CD14-positive monocyte (primary cell): ENCODE data around the gene TTC31. TPM values are rescaled to one million over a fixed set of nuclear protein-coding genes. Genes with fewer than 3 reads are reported as not detected.
A peak's percentile ranks its signal among the peaks of the same experiment; 100 is the strongest.

ENCODE experiments used
- DNase-seq, 3 donors: peaks; one replicate each; pipeline ENCODE4 v3.0.0-alpha.2; 2011 to 2022
- H2AFZ ChIP-seq: 2 replicates; pipeline ENCODE4 v1.6.0; 2012; ENCODE audit warnings: mild to moderate bottlenecking, low read depth, low read length, inconsistent platforms; ENCODE audit not compliant: insufficient read depth, poor library complexity, severe bottlenecking
- H3K27ac ChIP-seq, 2 donors: 1 replicate in 1 of 2; 2 replicates in 1 of 2; pipeline ENCODE4 v1.5.1; 2012 to 2013; ENCODE audit warnings: low read length in 2 of 2, control low read depth in 1 of 2, inconsistent platforms in 1 of 2, low read depth in 1 of 2, mild to moderate bottlenecking in 1 of 2
- H3K27me3 ChIP-seq, 2 donors: one replicate each; pipeline versions ENCODE4 v1.6.0 to v1.6.1; 2011 to 2013; ENCODE audit warnings: low read length in 2 of 2; ENCODE audit not compliant: control insufficient read depth in 2 of 2, insufficient read depth in 2 of 2
- H3K36me3 ChIP-seq, 2 donors: replicated peaks in 1 of 2; 1 replicate in 1 of 2; 2 replicates in 1 of 2; pipeline versions ENCODE4 v1.5.1 to v1.6.1; 2012 to 2013; ENCODE audit warnings: low read length in 2 of 2, control low read depth in 1 of 2, inconsistent platforms in 1 of 2, mild to moderate bottlenecking in 1 of 2; ENCODE audit not compliant: insufficient read depth in 2 of 2, control insufficient read depth in 1 of 2
- H3K4me1 ChIP-seq, 2 donors: 1 replicate in 1 of 2; 2 replicates in 1 of 2; pipeline versions ENCODE4 v1.5.1 to v1.6.1; 2012 to 2013; ENCODE audit warnings: low read length in 2 of 2, control low read depth in 1 of 2, inconsistent platforms in 1 of 2, mild to moderate bottlenecking in 1 of 2, moderate library complexity in 1 of 2; ENCODE audit not compliant: insufficient read depth in 2 of 2, control insufficient read depth in 1 of 2
- H3K4me2 ChIP-seq: replicated peaks from 2 replicates; pipeline ENCODE3; 2012; ENCODE audit warnings: low read length, moderate library complexity, mild to moderate bottlenecking; ENCODE audit not compliant: poor library complexity, severe bottlenecking; ENCODE audit errors: extremely low read depth
- H3K4me3 ChIP-seq, 3 experiments: fragments of 200-600 bp in 1 of 3; sonication (generic) in 1 of 3; replicated peaks in 1 of 3; 1 replicate in 2 of 3; 2 replicates in 1 of 3; pipeline ENCODE4 v1.5.1; 2011 to 2013; ENCODE audit warnings: low read length in 3 of 3, mild to moderate bottlenecking in 3 of 3, control low read depth in 2 of 3, low read depth in 2 of 3, inconsistent platforms in 1 of 3, moderate library complexity in 1 of 3
- H3K79me2 ChIP-seq: 2 replicates; pipeline ENCODE4 v1.6.0; 2012; ENCODE audit warnings: mild to moderate bottlenecking, control low read depth, inconsistent platforms, low read length, moderate library complexity; ENCODE audit not compliant: insufficient read depth
- H3K9ac ChIP-seq: 2 replicates; pipeline ENCODE4 v1.6.0; 2017; ENCODE audit warnings: low read length, mild to moderate bottlenecking; ENCODE audit not compliant: insufficient read depth, poor library complexity, severe bottlenecking
- H3K9me3 ChIP-seq, 2 donors: replicated peaks in 1 of 2; 1 replicate in 1 of 2; 2 replicates in 1 of 2; pipeline versions ENCODE4 v1.5.1 to v1.6.1; 2012 to 2013; ENCODE audit warnings: low read length in 2 of 2, control low read depth in 1 of 2; ENCODE audit not compliant: control insufficient read depth in 1 of 2, insufficient read depth in 1 of 2
- H4K20me1 ChIP-seq: 2 replicates; pipeline ENCODE4 v1.6.0; 2012; ENCODE audit warnings: mild to moderate bottlenecking, low read length, control low read depth, moderate library complexity; ENCODE audit not compliant: insufficient read depth
- H3K27ac Mint-ChIP-seq, 7 donors: one replicate each; pipeline ENCODE4 v1.8.0; 2020; ENCODE audit warnings: mild to moderate bottlenecking in 7 of 7, mixed read lengths in 7 of 7, moderate library complexity in 6 of 7, inconsistent platforms in 2 of 7
- H3K27me3 Mint-ChIP-seq, 3 donors: one replicate each; pipeline ENCODE4 v1.8.0; 2021 to 2022; ENCODE audit warnings: low read depth in 3 of 3, mild to moderate bottlenecking in 3 of 3, mixed read lengths in 3 of 3, moderate library complexity in 3 of 3, inconsistent platforms in 1 of 3
- H3K36me3 Mint-ChIP-seq, 2 donors: one replicate each; pipeline ENCODE4 v1.8.0; 2020; ENCODE audit warnings: mixed read lengths in 2 of 2, inconsistent platforms in 1 of 2, mild to moderate bottlenecking in 1 of 2
- H3K4me1 Mint-ChIP-seq: one replicate; pipeline ENCODE4 v1.8.0; 2020; ENCODE audit warnings: mild to moderate bottlenecking, mixed read lengths
- H3K4me3 Mint-ChIP-seq, 2 donors: one replicate each; pipeline ENCODE4 v1.8.0; 2020; ENCODE audit warnings: mild to moderate bottlenecking in 2 of 2, mixed read lengths in 2 of 2, moderate library complexity in 1 of 2
- H3K9me3 Mint-ChIP-seq, 7 donors: one replicate each; pipeline ENCODE4 v1.8.0; 2020 to 2022; ENCODE audit warnings: mixed read lengths in 7 of 7, mild to moderate bottlenecking in 6 of 7, moderate library complexity in 6 of 7, inconsistent platforms in 2 of 7
- CTCF ChIP-seq: fragments of 200-600 bp; IDR thresholded peaks from one replicate; pipeline ENCODE4 v1.8.0; 2022; ENCODE audit warnings: antibody characterized with exemption, mild to moderate bottlenecking
- WGBS: methylation state at CpG from one replicate; pipeline ENCODE4 v1.1.5; 2013; ENCODE audit warnings: missing lambda C conversion rate; ENCODE audit not compliant: insufficient coverage; 5-methylcytosine and 5-hydroxymethylcytosine counted together
- intact Hi-C, 2 donors: fragments of 100-400 bp; cut with micrococcal nuclease; formaldehyde crosslinking; loops; one replicate each; pipeline versions ENCODE4 v1.15.0 to v1.15.1; 2023
- polyA plus RNA-seq, 3 donors: library from polyadenylated mRNA; depleted of rRNA in 1 of 3; unstranded in 2 of 3; stranded (reverse) in 1 of 3; fragments of 300-500 nt in 2 of 3; fragments of >200 nt in 1 of 3; fragmentation: Illumina TruSeq in 2 of 3; gene quantifications; 1 replicate in 2 of 3; 2 replicates in 1 of 3; pipeline ENCODE4 v1.2.3, GENCODE V29; 2012 to 2021

The TTC31 gene
- polyA plus RNA-seq, 3 donors = 19.6 to 46.5 (median 21.3) TPM

GRCh38 chr2:74524955-74525716 lies 42.3 kb downstream of the TTC31 start:
- Histone ChIP-seq H2AFZ (no peak overlapping the region), H3K9ac (no peak overlapping the region), H3K4me2 (no peak overlapping the region), H3K36me3 (peaks cover 17 to 25% of the 10 kb centered on the region in 2 donors), H4K20me1 (peaks cover 26% of the 10 kb centered on the region), H3K4me3 (no peak overlapping the region), H3K27ac (no peak overlapping the region), H3K4me1 (peaks cover 16 to 29% of the 10 kb centered on the region in 2 donors), H3K27me3 (peaks cover 0 to 9% of the 10 kb centered on the region in 2 donors), H3K79me2 (peaks cover 25% of the 10 kb centered on the region), H3K9me3 (no peaks in the 10 kb centered on the region)
- Mint-ChIP-seq H3K27ac (no peak overlapping the region), H3K4me1 (peaks cover 26% of the 10 kb centered on the region), H3K36me3 (peaks cover 24 to 37% of the 10 kb centered on the region in 2 donors), H3K9me3 (peaks cover 0 to 10% (median 1%) of the 10 kb centered on the region in 7 donors), H3K4me3 (no peak overlapping the region), H3K27me3 (peaks cover 21 to 24% (median 23%) of the 10 kb centered on the region in 3 donors)
- intact Hi-C loops = loop anchor here (5.0 kb wide), 2 partner anchors 43 to 68 kb away; partner anchors contain the start of genes INO80B (in 2 of the 2), WBP1 (in 2 of the 2), CCDC142 (in 1 of the 2) and TTC31 (in 1 of the 2)
- no peak for DNase-seq
- no peak for TF ChIP-seq CTCF
- WGBS = 100% methylated on average over 6 of the region's 10 CpGs

GRCh38 chr2:74525717-74526648 lies 43.1 kb downstream of the TTC31 start, which contains the start of gene DQX1:
TSS of gene DQX1 (minus strand) at chr2:74526231. CDS start at chr2:74525729, 502 bp downstream.
- H3K36me3 ChIP-seq = peaks cover 17 to 25% of the 10 kb centered on the region in 2 donors
- H3K27me3 Mint-ChIP-seq = peaks cover 13 to 18% (median 17%) of the 10 kb centered on the region in 3 donors
- peak within 1 kb of the TSS; percentile 76 to 91 (median 84) for H3K27ac Mint-ChIP-seq
- no peak within 1 kb of the TSS for H3K9ac ChIP-seq
- H4K20me1 ChIP-seq = peaks cover 26% of the 10 kb centered on the region
- H3K9me3 Mint-ChIP-seq = peaks cover 0 to 10% (median 0%) of the 10 kb centered on the region in 7 donors
- no peak for TF ChIP-seq CTCF
- peaks cover 22 to 37% of the 10 kb centered on the region in 2 donors for H3K4me1 ChIP-seq
- WGBS = 63% methylated on average over 2 of the region's 11 CpGs
- H3K4me3 ChIP-seq = no peak within 1 kb of the TSS
- H3K4me3 Mint-ChIP-seq = peak within 1 kb of the TSS in 1 of 2 donors; percentile 52
- no peak within 1 kb of the TSS for H3K4me2 ChIP-seq
- H3K36me3 Mint-ChIP-seq = peaks cover 24 to 37% of the 10 kb centered on the region in 2 donors
- H3K27me3 ChIP-seq = peaks cover 0 to 2% of the 10 kb centered on the region in 2 donors
- intact Hi-C loops = loop anchor here (5.0 kb wide), 2 partner anchors 44 to 69 kb away; partner anchors contain the start of genes INO80B (in 2 of the 2), WBP1 (in 2 of the 2), CCDC142 (in 1 of the 2) and TTC31 (in 1 of the 2)
- peaks cover 29% of the 10 kb centered on the region for H3K79me2 ChIP-seq
- peaks cover 32% of the 10 kb centered on the region for H3K4me1 Mint-ChIP-seq
- peak; percentile 75 to 91 (median 78) for DNase-seq
- H3K27ac ChIP-seq = peak within 1 kb of the TSS; percentile 34 to 59
- H2AFZ ChIP-seq = no peak within 1 kb of the TSS
- no peaks in the 10 kb centered on the region for H3K9me3 ChIP-seq
